ENCODE measurements around the gene NMUR1.

- TF ChIP-seq EZH2phosphoT487 (conservative IDR thresholded peaks at IDR 0.05; ENCODE audit: low read length) (no peak), CTCF (IDR thresholded peaks at IDR 0.05; ENCODE audit: insufficient read depth, low read length, poor library complexity, severe bottlenecking) (no peak)
Observed at GRCh38 chr2:231573096-231573495, 42.9 kb upstream of the NMUR1 start.

Data from SU-DHL-6 (cell line).